ENCODE data around the gene ANKMY1. TPM values are rescaled to one million over a fixed set of nuclear protein-coding genes. Genes with fewer than 3 reads are reported as not detected.
"Not testable (repeated sequence)": the region's sequence is repeated elsewhere in the genome, so short reads cannot be mapped to it uniquely, and the experiment has no call there.

The ANKMY1 gene
- total RNA-seq, 2 donors from 2014 or later = 3.7 to 7.9 TPM

GRCh38 chr2:240494942-240495341 is 62.8 kb downstream of the ANKMY1 start:
- TF ChIP-seq CTCF (IDR thresholded peaks at IDR 0.05) = peak in 1 of 2 donors; percentile 39
- H3K27me3 ChIP-seq, H3K4me3 ChIP-seq, H3K4me1 ChIP-seq, H3K27ac ChIP-seq, H3K36me3 ChIP-seq: not testable (repeated sequence)
- peaks cover 7 to 26% of the 10 kb centered on the region in 2 donors for H3K9me3 ChIP-seq
- DNase-seq (ENCODE audit: low spot score) = peak; percentile 49

GRCh38 chr2:240494194-240494793 is 63.5 kb downstream of the ANKMY1 start:
- peaks cover 7 to 32% of the 10 kb centered on the region in 2 donors for H3K9me3 ChIP-seq
- no peak for DNase-seq (ENCODE audit: low spot score)
- H3K4me3 ChIP-seq = no peak overlapping the region
- no peak for TF ChIP-seq CTCF (IDR thresholded peaks at IDR 0.05)
- H3K27me3 ChIP-seq = no peaks in the 10 kb centered on the region
- no peak overlapping the region for H3K27ac ChIP-seq
- no peaks in the 10 kb centered on the region for H3K4me1 ChIP-seq
- H3K36me3 ChIP-seq = no peaks in the 10 kb centered on the region

DNA sequence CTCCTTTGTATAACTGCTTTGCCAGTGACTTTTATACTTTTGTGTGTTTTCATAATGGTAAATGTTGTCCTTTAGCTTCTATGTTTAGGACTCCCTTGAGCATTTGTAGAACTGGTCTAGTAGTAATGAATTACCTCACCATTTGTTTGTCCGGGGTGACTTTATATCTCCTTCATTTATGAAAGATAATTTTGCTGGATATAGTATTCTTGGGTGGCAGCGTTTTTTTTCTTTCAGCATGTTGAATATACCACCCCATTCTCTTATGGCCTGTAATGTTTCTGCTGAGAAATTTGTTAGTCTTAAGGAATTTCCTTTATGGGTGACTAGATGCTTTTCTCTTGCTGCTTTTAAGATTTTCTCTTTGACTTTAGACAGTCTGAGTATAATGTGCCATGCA is 66.3 kb downstream of the ANKMY1 start:
- H3K27me3 ChIP-seq = no peaks in the 10 kb centered on the region
- no peaks in the 10 kb centered on the region for H3K36me3 ChIP-seq
- H3K27ac ChIP-seq = no peak overlapping the region
- H3K4me1 ChIP-seq = no peaks in the 10 kb centered on the region
- DNase-seq (ENCODE audit: low spot score) = no peak
- H3K4me3 ChIP-seq = no peak overlapping the region
- TF ChIP-seq CTCF (IDR thresholded peaks at IDR 0.05) = no peak
- peaks cover 10 to 58% of the 10 kb centered on the region in 2 donors for H3K9me3 ChIP-seq

- Histone ChIP-seq H3K4me1 (no peaks in the 10 kb centered on the region), H3K27ac (no peak overlapping the region), H3K9me3 (peaks cover 5 to 11% of the 10 kb centered on the region in 2 donors), H3K4me3 (no peak overlapping the region), H3K27me3 (no peaks in the 10 kb centered on the region), H3K36me3 (no peaks in the 10 kb centered on the region)
- no peak for TF ChIP-seq CTCF (IDR thresholded peaks at IDR 0.05)
- peak; percentile 53 for DNase-seq (ENCODE audit: low spot score)
These were observed 75.6 kb downstream of the ANKMY1 start for GRCh38 chr2:240482141-240482540.

GRCh38 chr2:240481720-240482119 is 76.1 kb downstream of the ANKMY1 start:
- peak; percentile 38 for DNase-seq (ENCODE audit: low spot score)

More at GRCh38 chr2:240481720-240482119, 76.1 kb downstream of the ANKMY1 start:
- Histone ChIP-seq H3K4me3 (no peak overlapping the region), H3K9me3 (peaks cover 4 to 7% of the 10 kb centered on the region in 2 donors), H3K27me3 (no peaks in the 10 kb centered on the region), H3K27ac (no peak overlapping the region), H3K36me3 (no peaks in the 10 kb centered on the region), H3K4me1 (no peaks in the 10 kb centered on the region)
- no peak for TF ChIP-seq CTCF (IDR thresholded peaks at IDR 0.05)
